Sigmoid colon (tissue), 4 donors: ENCODE data around the gene METRNL.

ENCODE experiments used
- CTCF ChIP-seq, 4 experiments: fragments of 450-650 bp in 3 of 4; fragments of 200-600 bp in 1 of 4; IDR thresholded peaks; one replicate each; pipeline ENCODE4 v1.5.1; 2016 to 2019; ENCODE audit warnings: antibody characterized with exemption in 4 of 4, mild to moderate bottlenecking in 3 of 4, moderate library complexity in 2 of 4
- EP300 ChIP-seq, 4 donors: sonication (generic); formaldehyde crosslinking; IDR thresholded peaks; one replicate each; pipeline ENCODE4 v1.6.1; 2017; ENCODE audit warnings: antibody characterized with exemption in 4 of 4

- TF ChIP-seq EP300 (IDR thresholded peaks at IDR 0.05) (no peak), CTCF (IDR thresholded peaks at IDR 0.05) (no peak)
These were observed 44.7 kb downstream of the METRNL start for GRCh38 chr17:83123896-83124801.
